ENCODE measurements around the gene GRM1.

DNA sequence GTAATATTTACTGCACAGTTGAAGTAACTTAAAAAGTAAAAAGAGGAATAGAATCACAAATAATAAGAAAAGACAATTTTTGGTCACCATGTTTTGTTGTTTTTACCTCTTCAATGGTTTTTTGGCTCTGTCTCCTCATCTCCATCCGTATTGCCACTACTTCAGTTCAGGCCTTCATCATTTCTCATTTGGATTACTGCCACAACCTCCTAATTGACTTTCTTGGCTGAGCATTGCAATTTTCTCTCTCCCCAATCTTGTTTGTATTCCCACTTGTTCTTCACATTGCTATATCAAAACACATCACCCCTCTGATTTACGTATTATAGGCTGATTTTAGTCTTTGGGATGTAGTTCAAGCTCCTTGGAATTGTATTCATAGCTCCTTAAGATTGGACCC, 161.7 kb downstream of the GRM1 start:
- TF ChIP-seq, protein P1, sequence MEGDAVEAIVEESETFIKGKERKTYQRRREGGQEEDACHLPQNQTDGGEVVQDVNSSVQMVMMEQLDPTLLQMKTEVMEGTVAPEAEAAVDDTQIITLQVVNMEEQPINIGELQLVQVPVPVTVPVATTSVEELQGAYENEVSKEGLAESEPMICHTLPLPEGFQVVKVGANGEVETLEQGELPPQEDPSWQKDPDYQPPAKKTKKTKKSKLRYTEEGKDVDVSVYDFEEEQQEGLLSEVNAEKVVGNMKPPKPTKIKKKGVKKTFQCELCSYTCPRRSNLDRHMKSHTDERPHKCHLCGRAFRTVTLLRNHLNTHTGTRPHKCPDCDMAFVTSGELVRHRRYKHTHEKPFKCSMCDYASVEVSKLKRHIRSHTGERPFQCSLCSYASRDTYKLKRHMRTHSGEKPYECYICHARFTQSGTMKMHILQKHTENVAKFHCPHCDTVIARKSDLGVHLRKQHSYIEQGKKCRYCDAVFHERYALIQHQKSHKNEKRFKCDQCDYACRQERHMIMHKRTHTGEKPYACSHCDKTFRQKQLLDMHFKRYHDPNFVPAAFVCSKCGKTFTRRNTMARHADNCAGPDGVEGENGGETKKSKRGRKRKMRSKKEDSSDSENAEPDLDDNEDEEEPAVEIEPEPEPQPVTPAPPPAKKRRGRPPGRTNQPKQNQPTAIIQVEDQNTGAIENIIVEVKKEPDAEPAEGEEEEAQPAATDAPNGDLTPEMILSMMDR (IDR thresholded peaks at IDR 0.05; ENCODE audit: low read length) = no peak
- TF ChIP-seq EZH2 (IDR thresholded peaks at IDR 0.05; ENCODE audit: borderline replicate concordance, low read length) = no peak
